ENCODE data around the gene CKS1B. TPM values are rescaled to one million over a fixed set of nuclear protein-coding genes. Genes with fewer than 3 reads are reported as not detected.

Gene CKS1B
- total and polyA plus RNA-seq, 3 experiments from 2014 or later = 46.8 to 126 (median 125) TPM

DNA sequence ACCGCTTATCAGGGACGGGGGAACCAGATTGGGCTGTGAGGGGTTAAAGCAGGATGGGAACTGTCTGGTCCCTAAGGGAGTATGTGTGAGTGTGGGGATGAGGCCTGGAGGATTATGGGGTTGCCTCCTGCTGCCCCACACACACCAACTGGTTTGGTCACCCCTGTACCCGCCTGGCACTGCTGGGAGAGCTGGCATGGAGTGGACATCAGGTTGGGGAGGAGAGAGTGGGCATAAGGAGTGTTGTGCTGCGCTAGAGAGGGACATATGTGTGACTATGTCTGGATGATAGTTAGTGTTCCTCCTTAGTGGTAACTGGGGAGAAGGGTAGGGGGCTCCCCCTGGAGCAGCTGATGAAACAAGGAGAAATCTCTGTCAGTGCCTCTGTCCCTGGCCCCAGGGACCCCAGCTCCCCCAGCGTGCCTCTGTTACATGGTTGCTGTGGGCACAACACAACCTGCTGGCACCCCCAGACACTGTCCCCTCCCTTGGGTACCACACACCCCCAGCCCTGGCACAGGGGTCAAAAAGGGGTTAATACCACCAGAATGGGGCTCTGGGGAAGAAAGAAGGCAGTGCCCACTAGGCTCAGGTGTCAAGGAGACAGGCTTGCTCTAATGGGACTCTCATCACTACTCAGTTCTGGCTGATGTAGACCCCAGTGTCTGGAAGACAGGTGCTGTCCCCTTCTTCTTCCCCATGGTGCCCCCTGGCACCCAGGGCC lies 30.0 kb downstream of the CKS1B start:
- DNase-seq = no peak
- peaks cover 47% of the 10 kb centered on the region for H3K4me1 ChIP-seq (ENCODE audit: insufficient read depth, low read length)
- H3K9me3 ChIP-seq (ENCODE audit: low read length) = no peaks in the 10 kb centered on the region
- Mint-ChIP-seq H3K4me1 (peaks cover 45 to 69% (median 49%) of the 10 kb centered on the region in 3 donors), H3K9me3 (no peaks in the 10 kb centered on the region), H3K27me3 (no peaks in the 10 kb centered on the region), H3K36me3 (peaks cover 0 to 6% (median 0%) of the 10 kb centered on the region in 3 donors), H3K4me3 (peak overlapping the region; percentile 82 to 95 (median 87)), H3K27ac (peak overlapping the region; percentile 87 to 97 (median 92))
- ChIA-PET POLR2A (interaction anchor here (0.6 to 3.3 kb wide), 3 partner anchors 11 to 44 kb away, joined by 4 to 7 read pairs (median 5); no protein-coding TSS in a partner anchor), CTCF (interaction anchor here (1.0 to 13.6 kb wide), 2 partner anchors 10 kb away, joined by 3 to 207 read pairs; partner anchors contain the start of gene LENEP)
- peak overlapping the region; percentile 87 for H3K27ac ChIP-seq (ENCODE audit: low read depth, low read length)
- H3K27me3 ChIP-seq (ENCODE audit: insufficient read depth, low read length, poor library complexity, severe bottlenecking) = no peaks in the 10 kb centered on the region
- no peaks in the 10 kb centered on the region for H3K36me3 ChIP-seq (ENCODE audit: insufficient read depth, low read length)
- H3K4me3 ChIP-seq (ENCODE audit: low read length) = peak overlapping the region; percentile 94

DNA sequence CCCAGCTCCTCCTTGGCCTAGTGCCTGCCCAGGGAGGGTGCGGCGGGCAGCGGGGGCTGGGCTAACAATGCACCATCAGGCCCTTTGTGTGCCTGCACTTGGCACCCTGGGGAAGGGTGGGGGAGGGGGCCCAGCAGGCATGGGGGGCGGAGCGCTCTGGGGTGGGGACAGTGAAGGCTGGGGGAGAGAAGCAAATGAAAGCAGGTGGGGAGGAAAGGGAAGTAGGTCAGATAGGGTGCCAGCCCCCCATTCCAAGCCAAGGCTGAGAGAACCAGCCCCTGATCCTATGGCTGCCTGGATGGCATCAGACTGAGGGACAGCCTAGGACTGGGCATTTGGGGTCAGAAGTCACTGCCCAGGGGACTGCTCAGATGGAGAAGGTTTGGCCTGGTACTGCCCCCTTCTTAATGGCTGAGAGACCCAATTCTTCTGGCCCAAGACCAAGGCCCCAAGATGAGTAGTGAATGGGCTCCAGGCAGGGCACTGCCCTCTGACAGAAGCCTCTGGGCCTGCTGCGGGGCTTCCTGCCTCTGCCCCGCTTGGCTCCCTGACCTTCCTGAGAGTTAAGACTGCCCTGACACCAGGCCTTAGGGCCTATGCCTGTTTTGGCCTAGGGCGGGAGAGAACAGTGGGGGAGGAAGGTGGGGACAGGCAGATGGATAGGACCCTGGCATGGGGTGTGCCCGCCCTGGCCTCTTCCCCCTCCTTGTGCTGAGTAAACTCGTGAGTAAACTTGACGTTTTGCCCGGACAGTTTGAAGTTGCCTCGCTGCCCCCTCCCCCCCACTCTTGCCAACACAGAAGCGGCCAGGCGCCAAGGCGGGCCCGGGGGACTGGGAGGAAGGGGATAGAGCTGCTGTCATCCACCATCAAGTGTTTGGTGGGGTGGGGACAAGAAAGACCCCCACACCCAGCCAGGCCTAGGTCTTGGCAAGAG lies 30.9 kb downstream of the CKS1B start:
- CTCF ChIA-PET = interaction anchor here (1.0 to 13.6 kb wide), 4 partner anchors 9 to 80 kb away, joined by 3 to 207 read pairs (median 20); partner anchors contain the start of gene LENEP
- H3K27ac ChIP-seq (ENCODE audit: low read depth, low read length) = peak overlapping the region; percentile 87
- no peaks in the 10 kb centered on the region for H3K9me3 Mint-ChIP-seq
- H3K4me3 ChIP-seq (ENCODE audit: low read length) = peak overlapping the region; percentile 94
- no peaks in the 10 kb centered on the region for H3K9me3 ChIP-seq (ENCODE audit: low read length)
- no peaks in the 10 kb centered on the region for H3K36me3 ChIP-seq (ENCODE audit: insufficient read depth, low read length)
- peaks cover 55% of the 10 kb centered on the region for H3K4me1 ChIP-seq (ENCODE audit: insufficient read depth, low read length)
- H3K4me1 Mint-ChIP-seq = peaks cover 47 to 69% (median 50%) of the 10 kb centered on the region in 3 donors
- peaks cover 0 to 6% (median 0%) of the 10 kb centered on the region in 3 donors for H3K36me3 Mint-ChIP-seq
- peak overlapping the region; percentile 65 to 97 (median 92) for H3K27ac Mint-ChIP-seq
- peak in 2 of 5 donors; percentile 35 to 63 for DNase-seq
- H3K27me3 Mint-ChIP-seq = no peaks in the 10 kb centered on the region
- H3K27me3 ChIP-seq (ENCODE audit: insufficient read depth, low read length, poor library complexity, severe bottlenecking) = no peaks in the 10 kb centered on the region
- H3K4me3 Mint-ChIP-seq = peak overlapping the region; percentile 47 to 88 (median 75)
- POLR2A ChIA-PET = interaction anchor here (0.6 to 3.3 kb wide), 2 partner anchors 10 to 12 kb away, joined by 4 to 7 read pairs; no protein-coding TSS in a partner anchor

DNA sequence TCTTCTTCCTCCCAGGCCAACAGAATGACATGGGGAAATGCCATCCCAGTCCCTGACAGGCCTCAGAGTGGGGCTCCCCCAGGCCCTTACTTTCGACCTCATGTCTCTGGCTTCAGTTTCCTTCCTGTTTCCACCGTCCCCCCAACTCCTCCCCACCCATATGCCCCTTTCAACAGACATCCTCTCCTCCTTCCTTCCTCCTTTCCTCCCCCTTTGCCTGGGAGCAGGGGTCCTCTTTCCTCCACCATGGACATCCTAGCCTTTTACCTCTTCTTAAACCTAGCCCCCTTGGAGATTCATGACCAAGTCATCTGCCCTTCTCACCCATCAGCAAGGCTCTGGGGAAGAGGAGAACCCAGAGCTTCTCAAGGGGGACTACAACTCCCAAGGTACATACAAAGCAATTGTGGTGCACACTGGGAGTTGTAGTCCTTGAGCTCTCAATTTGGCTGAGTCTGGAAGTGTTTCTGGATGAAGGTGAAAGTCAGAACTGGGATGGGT lies 32.2 kb downstream of the CKS1B start:
- CTCF ChIA-PET = interaction anchor here (0.6 to 16.7 kb wide), 6 partner anchors 8 to 79 kb away, joined by 3 to 207 read pairs (median 4); partner anchors contain the start of genes CKS1B, LENEP, PMVK and ZBTB7B
- peaks cover 0 to 6% (median 0%) of the 10 kb centered on the region in 3 donors for H3K36me3 Mint-ChIP-seq
- H3K27me3 ChIP-seq (ENCODE audit: insufficient read depth, low read length, poor library complexity, severe bottlenecking) = no peaks in the 10 kb centered on the region
- peak overlapping the region; percentile 33 to 71 (median 60) for H3K4me3 Mint-ChIP-seq
- no peak for DNase-seq
- H3K27ac Mint-ChIP-seq = peak overlapping the region; percentile 66 to 97 (median 92)
- peaks cover 68% of the 10 kb centered on the region for H3K4me1 ChIP-seq (ENCODE audit: insufficient read depth, low read length)
- H3K9me3 Mint-ChIP-seq = no peaks in the 10 kb centered on the region
- H3K27ac ChIP-seq (ENCODE audit: low read depth, low read length) = no peak overlapping the region
- no peaks in the 10 kb centered on the region for H3K9me3 ChIP-seq (ENCODE audit: low read length)
- no peak overlapping the region for H3K4me3 ChIP-seq (ENCODE audit: low read length)
- H3K4me1 Mint-ChIP-seq = peaks cover 54 to 80% (median 58%) of the 10 kb centered on the region in 3 donors
- POLR2A ChIA-PET = interaction anchor here (0.6 to 1.3 kb wide), 5 partner anchors 31 to 398 kb away, joined by 3 to 10 read pairs (median 4); partner anchors contain the start of gene KRTCAP2
- H3K27me3 Mint-ChIP-seq = no peaks in the 10 kb centered on the region
- no peaks in the 10 kb centered on the region for H3K36me3 ChIP-seq (ENCODE audit: insufficient read depth, low read length)

DNA sequence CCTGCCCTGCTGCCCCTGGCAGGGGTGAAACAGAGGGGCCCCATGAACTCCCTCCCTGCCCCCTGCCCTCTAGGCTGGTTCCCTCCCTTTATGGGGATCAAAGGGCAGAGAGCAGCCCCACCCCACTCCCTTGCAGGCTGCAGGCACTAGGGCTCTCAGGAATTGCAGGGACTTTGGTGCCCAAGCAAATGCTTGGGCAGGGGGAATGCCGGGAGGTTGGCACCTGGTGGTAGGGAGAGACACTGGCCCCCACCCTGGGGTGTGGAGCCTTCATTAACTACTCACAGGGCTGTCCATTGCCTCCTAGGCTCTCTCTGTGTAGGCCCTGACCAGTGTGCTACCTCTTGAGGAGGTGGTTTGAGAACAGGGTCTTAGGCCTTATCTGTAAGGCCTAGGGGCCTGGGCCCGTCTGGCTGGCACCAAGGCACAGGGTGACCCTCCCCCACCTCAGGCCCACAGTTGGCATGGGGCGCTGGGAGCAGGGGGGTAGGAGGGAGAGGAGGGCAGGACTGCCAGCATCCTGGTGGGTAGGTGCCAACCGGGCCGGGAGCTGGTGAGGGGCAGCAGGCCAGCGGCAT lies 32.9 kb downstream of the CKS1B start:
- no peak overlapping the region for H3K4me3 ChIP-seq (ENCODE audit: low read length)
- no peaks in the 10 kb centered on the region for H3K27me3 ChIP-seq (ENCODE audit: insufficient read depth, low read length, poor library complexity, severe bottlenecking)
- no peaks in the 10 kb centered on the region for H3K27me3 Mint-ChIP-seq
- CTCF ChIA-PET = interaction anchor here (0.8 to 16.7 kb wide), 7 partner anchors 9 to 166 kb away, joined by 3 to 207 read pairs (median 3); partner anchors contain the start of genes CKS1B, KRTCAP2, LENEP and PMVK
- H3K4me1 Mint-ChIP-seq = peaks cover 57 to 86% (median 63%) of the 10 kb centered on the region in 3 donors
- H3K4me3 Mint-ChIP-seq = peak overlapping the region in 1 of 7 donors; percentile 61
- POLR2A ChIA-PET = interaction anchor here (0.6 to 1.3 kb wide), 4 partner anchors 34 to 399 kb away, joined by 4 to 10 read pairs (median 4); partner anchors contain the start of gene KRTCAP2
- no peak overlapping the region for H3K27ac ChIP-seq (ENCODE audit: low read depth, low read length)
- H3K36me3 ChIP-seq (ENCODE audit: insufficient read depth, low read length) = no peaks in the 10 kb centered on the region
- H3K36me3 Mint-ChIP-seq = peaks cover 0 to 6% (median 0%) of the 10 kb centered on the region in 3 donors
- H3K4me1 ChIP-seq (ENCODE audit: insufficient read depth, low read length) = peaks cover 75% of the 10 kb centered on the region
- H3K27ac Mint-ChIP-seq = peak overlapping the region in 3 of 8 donors; percentile 29 to 97 (median 89)
- DNase-seq = no peak
- H3K9me3 Mint-ChIP-seq = no peaks in the 10 kb centered on the region
- no peaks in the 10 kb centered on the region for H3K9me3 ChIP-seq (ENCODE audit: low read length)

DNA sequence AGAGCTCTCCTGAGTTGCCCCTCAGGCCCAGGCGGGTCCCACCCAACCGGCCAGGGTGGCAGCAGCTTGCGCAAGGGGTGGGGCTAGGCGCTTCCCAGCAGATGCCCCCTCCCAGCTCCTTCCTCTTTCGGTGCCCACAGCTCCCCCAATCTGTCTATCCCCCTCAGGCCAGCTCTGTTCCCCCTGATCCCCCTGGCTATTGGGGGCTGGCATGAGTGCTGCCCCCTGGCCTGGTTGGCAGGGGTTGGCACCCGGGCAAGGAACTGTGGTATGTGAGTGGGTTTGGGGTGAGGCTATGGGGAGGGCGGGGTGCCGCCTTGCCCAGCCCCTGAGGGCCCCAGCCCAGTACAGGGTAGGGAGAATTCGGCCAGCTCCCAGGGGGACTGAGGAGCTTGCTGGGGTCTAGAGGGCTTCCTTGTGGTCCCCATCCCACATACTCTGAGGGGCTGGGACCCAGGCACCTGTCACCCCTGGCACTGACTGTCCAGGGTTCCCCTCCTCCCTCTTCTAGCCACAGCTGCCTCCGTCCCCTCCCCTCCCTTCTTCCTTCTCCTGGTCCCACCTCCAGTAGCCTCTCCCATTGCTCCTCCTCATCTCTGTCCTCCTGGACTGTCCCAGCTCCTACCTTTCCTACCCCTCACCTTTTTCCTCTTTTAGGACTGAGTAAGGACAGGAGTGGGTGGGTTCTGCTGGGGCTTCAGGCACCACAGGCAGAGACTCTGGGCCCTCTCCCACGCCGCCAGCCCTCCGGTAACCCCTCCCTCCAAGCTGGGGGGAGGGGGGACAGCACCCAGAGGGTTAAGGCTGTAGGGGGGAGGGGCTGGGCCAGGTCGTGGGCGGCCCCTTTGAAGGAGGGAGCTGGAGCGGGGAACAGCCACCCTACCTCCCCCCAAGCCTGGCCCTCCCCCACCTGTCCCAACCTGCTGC lies 33.8 kb downstream of the CKS1B start:
- H3K36me3 Mint-ChIP-seq = peaks cover 0 to 3% (median 0%) of the 10 kb centered on the region in 3 donors
- no peaks in the 10 kb centered on the region for H3K27me3 Mint-ChIP-seq
- Histone ChIP-seq H3K27me3 (ENCODE audit: insufficient read depth, low read length, poor library complexity, severe bottlenecking) (no peaks in the 10 kb centered on the region), H3K4me1 (ENCODE audit: insufficient read depth, low read length) (peaks cover 85% of the 10 kb centered on the region), H3K27ac (ENCODE audit: low read depth, low read length) (no peak overlapping the region), H3K4me3 (ENCODE audit: low read length) (peak overlapping the region; percentile 79), H3K9me3 (ENCODE audit: low read length) (no peaks in the 10 kb centered on the region), H3K36me3 (ENCODE audit: insufficient read depth, low read length) (no peaks in the 10 kb centered on the region)
- H3K27ac Mint-ChIP-seq = peak overlapping the region in 5 of 8 donors; percentile 68 to 95 (median 78)
- peak overlapping the region in 1 of 7 donors; percentile 67 for H3K4me3 Mint-ChIP-seq
- CTCF ChIA-PET = interaction anchor here (0.7 to 16.7 kb wide), 6 partner anchors 8 to 165 kb away, joined by 3 to 207 read pairs (median 4); partner anchors contain the start of genes KRTCAP2, LENEP and ZBTB7B
- DNase-seq = no peak
- POLR2A ChIA-PET = no interaction called here
- H3K4me1 Mint-ChIP-seq = peaks cover 66 to 95% (median 73%) of the 10 kb centered on the region in 3 donors
- no peaks in the 10 kb centered on the region for H3K9me3 Mint-ChIP-seq

DNA sequence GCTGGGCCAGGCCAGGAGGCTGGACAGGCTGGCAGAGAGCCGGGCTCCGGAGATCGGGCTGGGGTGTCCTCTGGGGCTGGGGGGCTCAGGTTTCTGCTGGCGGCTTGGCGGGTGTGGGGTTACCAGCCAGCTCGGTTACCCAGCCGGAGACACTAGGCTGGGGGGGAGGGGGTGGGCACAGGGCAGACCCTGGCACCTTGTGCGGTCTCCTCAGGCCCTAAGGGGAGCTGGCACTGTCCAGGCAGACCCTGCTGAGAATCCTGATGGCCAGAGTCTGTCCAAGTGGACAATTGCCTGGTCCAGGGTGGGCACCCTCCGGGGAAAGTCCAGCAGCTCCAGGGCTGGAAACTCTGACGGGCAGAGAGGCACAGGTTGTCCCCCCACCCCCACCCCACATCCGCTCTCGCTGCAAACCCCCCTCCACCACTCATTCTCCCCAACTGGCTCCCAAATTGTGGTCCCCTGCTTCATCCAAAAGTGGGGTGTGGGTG lies 34.8 kb downstream of the CKS1B start:
- Mint-ChIP-seq H3K4me1 (peaks cover 66 to 96% (median 76%) of the 10 kb centered on the region in 3 donors), H3K4me3 (peak overlapping the region in 6 of 7 donors; percentile 64 to 71 (median 67)), H3K27me3 (no peaks in the 10 kb centered on the region), H3K27ac (peak overlapping the region; percentile 13 to 95 (median 78)), H3K9me3 (no peaks in the 10 kb centered on the region), H3K36me3 (peaks cover 0 to 2% (median 0%) of the 10 kb centered on the region in 3 donors)
- Histone ChIP-seq H3K27me3 (ENCODE audit: insufficient read depth, low read length, poor library complexity, severe bottlenecking) (no peaks in the 10 kb centered on the region), H3K4me3 (ENCODE audit: low read length) (peak overlapping the region; percentile 79), H3K27ac (ENCODE audit: low read depth, low read length) (no peak overlapping the region), H3K36me3 (ENCODE audit: insufficient read depth, low read length) (peaks cover 3% of the 10 kb centered on the region), H3K9me3 (ENCODE audit: low read length) (no peaks in the 10 kb centered on the region), H3K4me1 (ENCODE audit: insufficient read depth, low read length) (peaks cover 90% of the 10 kb centered on the region)
- CTCF ChIA-PET = interaction anchor here (2.7 to 16.7 kb wide), 3 partner anchors 7 to 27 kb away, joined by 8 to 207 read pairs (median 36); partner anchors contain the start of genes FLAD1, LENEP and ZBTB7B
- POLR2A ChIA-PET = no interaction called here
- DNase-seq = no peak
